ENCODE data around the gene TRIM26.
A peak's percentile ranks its signal among the peaks of the same experiment; 100 is the strongest.
"Not testable (repeated sequence)": the region's sequence is repeated elsewhere in the genome, so short reads cannot be mapped to it uniquely, and the experiment has no call there.

Gene TRIM26

DNA sequence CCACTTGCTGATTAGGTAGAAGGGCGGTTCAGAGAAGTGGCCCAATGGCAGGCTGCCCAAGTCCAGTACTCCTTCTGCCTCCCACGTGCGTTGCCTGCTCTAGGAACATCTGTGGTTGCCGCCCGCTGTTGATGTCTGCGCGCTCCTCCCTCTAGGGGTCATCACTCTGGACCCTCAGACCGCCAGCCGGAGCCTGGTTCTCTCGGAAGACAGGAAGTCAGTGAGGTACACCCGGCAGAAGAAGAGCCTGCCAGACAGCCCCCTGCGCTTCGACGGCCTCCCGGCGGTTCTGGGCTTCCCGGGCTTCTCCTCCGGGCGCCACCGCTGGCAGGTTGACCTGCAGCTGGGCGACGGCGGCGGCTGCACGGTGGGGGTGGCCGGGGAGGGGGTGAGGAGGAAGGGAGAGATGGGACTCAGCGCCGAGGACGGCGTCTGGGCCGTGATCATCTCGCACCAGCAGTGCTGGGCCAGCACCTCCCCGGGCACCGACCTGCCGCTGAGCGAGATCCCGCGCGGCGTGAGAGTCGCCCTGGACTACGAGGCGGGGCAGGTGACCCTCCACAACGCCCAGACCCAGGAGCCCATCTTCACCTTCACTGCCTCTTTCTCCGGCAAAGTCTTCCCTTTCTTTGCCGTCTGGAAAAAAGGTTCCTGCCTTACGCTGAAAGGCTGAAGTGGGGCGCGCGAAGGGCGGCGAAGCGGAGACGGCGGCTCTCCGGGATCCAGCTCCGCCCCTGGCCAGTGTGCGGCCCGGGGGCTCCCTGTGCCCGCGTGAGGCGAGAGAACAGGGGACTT lies 41.3 kb downstream of the TRIM26 start:
- no peak for DNase-seq

DNA sequence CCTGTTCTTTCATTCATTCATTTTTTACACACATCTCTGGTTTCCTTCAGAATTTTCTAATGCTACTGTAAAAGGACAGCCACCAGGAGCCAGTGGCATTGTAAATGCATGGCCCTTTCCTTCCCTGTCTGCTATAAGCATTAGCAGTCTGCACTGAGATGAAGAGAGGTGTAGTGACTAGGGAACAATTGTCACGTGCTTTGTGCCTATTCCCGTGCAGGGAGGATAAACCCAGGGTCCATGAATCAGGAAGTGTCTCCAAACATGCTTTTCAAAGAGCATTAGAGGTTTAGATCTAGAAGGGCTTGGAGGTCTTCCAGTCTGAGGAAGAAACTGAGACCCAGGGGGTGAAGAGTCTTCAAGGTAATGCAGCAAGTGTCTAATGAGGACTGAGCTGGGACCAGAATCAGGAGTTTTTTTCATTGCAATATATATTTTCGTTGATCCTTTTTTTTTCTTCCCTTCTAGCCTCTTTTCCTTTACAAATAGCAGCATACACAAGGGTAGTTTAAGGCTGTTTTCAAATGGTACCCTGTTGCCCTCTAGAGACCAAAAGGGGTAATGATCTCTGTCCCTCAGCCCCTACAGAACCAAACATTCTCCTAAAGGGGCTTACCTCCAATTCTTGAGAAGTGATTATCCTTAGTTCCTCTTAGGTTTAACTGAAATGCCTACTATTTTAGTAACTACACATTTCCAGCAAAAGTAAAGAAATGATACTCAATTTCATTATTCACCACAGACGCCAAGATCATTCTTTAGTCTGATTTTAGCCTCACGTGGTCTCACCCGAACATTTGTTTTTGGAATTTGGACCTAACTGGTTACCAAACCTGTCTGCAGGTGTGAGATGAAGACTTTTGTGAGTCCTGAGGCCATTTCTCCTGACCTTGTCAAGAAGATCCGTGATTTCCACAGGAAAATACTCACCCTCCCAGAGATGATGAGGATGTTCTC lies 43.3 kb downstream of the TRIM26 start:
- DNase-seq, result peak in 1 of 51 donors; percentile 21

- no peak for DNase-seq
Measured at GRCh38 chr6:30168741-30169140, 44.5 kb downstream of the TRIM26 start.

GRCh38 chr6:30167101-30167500 lies 46.1 kb downstream of the TRIM26 start:
- DNase-seq, result no peak

DNA sequence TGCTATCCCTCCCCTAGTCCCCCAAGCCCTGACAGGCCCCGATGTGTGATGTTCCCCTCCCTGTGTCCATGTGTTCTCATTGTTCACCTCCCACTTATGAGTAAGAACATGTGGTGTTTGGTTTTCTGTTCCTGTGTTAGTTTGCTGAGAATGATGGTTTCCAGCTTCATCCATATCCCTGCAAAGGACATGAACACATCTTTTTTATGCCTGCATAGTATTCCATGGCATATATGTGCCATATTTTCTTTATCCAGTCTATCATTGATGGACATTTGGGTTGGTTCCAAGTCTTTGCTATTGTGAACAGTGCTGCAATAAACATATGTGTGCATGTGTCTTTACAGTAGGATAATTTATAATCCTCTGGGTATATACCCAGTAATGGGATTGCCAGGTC lies 48.0 kb downstream of the TRIM26 start:
- DNase-seq, result not testable (repeated sequence)

DNA sequence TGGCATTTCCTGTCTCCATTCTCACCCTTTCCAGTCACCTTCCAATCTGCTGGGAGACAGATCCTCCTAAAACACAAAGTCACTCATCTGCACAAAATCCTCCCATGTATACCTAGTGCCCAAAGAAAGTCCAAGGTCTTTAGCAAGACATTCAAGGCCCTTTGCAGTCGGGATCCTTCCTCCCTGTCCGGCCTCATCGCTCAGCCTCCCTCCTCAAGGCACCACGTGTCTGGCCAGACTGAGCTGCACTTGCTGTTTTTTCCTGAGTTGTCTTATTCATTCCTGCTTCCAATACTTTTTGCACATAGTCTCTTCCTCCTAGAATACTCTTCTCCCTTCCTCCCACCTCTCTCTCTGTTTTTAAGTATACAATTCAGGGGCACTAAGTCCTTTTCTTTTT lies 48.5 kb downstream of the TRIM26 start:
- no peak for DNase-seq

DNA sequence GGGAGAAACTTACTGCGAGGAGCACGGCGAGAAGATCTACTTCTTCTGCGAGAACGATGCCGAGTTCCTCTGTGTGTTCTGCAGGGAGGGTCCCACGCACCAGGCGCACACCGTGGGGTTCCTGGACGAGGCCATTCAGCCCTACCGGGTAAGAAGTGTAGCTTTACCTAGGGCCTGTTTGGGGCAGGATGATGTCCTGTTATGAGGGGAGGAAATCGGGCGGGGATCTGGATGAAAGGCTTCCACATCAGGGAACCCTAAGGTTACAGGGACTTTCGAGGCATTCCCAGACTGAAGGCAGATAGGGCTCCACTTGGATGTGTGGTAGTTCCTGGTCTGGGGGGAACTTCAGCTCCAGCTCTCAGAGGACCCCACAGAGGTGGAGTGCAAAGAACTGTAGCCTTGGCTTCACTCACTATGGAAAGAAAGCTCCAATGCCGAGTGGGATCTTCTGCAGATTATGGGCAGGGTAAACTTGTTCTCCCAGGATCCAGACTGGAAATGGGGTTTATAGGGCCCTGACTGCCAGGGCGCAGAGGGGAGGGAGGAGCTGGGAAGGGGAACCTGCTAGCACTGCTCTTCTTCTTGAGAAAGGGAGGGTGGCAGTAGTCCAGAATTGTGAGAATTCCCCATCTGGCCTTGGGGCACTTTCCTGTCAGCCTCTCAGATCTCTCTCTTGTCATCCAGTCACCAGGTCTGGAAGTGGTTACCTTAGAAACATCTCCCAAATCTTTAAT lies 49.1 kb downstream of the TRIM26 start:
- no peak for DNase-seq

GRCh38 chr6:30163090-30163917 lies 49.9 kb downstream of the TRIM26 start, which contains the start of gene TRIM15:
Gene TRIM15, plus strand, starts transcription at chr6:30163546. Its CDS starts 139 bp downstream, at chr6:30163685.
- DNase-seq, result no peak

DNA sequence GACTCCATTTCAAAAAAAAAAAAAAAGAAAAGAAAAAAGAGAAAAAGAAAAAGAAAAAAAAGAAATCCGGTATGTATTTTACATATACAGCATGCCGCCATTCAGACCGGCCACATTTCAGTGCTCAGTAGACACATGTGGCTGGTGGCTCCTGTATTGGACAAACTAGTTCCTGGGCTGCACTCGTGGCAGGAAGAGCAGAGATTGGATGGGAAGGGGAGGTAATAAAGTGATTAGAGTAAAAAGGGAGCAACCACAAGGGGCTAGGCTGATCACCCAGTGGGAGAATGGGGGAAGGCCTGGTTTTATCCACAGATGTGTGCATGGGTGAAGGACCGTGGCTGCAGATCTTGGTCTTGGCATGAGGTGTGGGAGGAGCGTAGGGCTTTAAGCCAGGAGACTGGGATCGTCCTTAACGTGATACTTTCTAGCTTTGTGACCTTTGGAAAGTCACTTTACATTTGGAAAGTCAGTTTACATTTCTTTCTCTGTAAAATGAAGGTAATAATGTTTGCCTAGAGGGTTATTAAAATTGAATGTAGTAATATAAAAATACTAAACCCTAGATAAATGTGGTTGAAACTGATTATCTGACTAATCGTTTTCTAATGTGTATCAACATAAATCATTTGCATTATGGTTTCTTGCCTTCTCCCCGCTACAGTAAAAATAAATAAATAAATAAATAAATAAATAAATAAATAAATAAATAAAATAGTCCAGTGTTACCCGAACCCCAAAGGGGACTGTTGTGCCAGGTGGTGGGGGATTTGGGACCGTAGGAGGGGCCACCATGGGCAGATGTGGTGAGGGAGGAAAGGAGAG lies 50.7 kb downstream of the TRIM26 start:
- no peak for DNase-seq

DNA sequence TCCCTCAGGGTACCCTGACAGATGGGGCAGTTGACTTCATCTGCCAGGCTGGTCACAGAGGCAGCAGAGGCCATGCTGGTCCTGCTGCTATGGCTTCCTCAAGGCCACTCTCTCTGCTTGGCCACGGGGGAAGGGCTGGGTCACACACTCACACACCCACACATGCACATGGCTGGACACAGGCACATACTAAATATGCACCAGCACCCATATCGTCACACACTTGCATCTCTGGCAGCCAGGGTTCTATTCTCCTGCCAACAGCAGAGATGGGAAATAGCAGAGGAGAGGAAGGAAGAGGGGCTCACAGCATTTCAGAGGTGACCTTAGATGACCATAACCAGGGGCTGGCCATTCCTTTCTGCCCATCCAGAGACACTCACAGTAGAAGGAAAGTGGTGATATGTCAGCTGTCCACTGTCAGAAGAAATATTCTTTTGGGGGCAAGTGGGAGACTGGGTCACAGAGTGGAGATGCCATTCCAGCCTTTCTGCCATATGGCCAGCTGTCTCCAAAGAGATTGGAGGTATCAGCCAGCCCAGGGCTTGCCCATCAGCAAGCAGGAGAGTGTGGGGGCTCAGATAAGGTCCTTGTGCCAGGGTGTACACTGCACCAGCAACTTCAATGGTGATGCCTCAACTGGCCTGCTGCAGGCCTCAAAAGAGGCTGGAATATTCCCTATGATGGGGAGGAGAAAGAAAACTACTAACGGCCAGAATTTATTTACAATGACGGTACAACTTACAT lies 52.2 kb downstream of the TRIM26 start, which contains the start of gene TRIM10:
TRIM10 (minus strand) TSS at position 427 of the 747 bp plus-strand sequence; CDS start at position 74, 353 bp downstream.
- DNase-seq, result no peak

- no peak for DNase-seq
Measured at GRCh38 chr6:30160008-30160784, 53.0 kb downstream of the TRIM26 start.

GRCh38 chr6:30158475-30159040 lies 54.6 kb downstream of the TRIM26 start:
- no peak for DNase-seq

- DNase-seq, result no peak
Measured at GRCh38 chr6:30157999-30158398, 55.2 kb downstream of the TRIM26 start.

GRCh38 chr6:30157581-30157980 lies 55.6 kb downstream of the TRIM26 start:
- DNase-seq, result no peak

GRCh38 chr6:30156774-30157173 lies 56.4 kb downstream of the TRIM26 start:
- no peak for DNase-seq

- no peak for DNase-seq
Measured at GRCh38 chr6:30156262-30156599, 57.0 kb downstream of the TRIM26 start.

DNA sequence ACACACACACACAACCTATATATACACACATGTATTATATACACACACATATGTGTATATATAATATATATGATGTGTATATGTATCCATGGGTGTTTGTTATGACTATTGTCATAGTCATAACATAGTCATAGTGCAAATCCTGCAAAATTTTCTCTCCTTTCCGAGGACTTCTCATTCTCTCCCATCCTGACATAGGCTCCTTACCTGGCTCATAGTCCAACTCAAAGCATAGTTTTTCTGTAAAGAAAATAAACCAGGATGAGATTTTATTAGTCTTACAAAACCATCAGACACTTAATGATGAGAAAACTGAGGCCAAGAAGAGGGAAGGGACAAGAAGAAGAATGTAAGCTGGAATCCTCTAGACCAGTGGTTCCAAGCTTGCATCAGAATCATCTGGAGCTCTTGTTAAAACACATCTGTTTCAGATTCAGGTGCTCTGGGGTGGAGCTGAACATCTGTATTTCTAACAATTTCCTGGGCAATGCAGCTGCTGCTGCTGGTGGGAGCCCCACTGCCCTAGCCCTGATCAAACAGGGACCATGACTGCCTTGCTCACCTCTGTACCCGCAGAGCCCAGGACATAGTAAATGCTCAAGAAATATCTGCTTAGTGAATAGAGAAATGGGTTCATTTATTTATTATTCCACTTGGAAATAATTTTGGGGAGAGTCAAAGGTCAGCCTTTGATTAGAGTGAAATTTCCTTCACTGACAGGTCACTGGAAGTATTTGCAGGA lies 57.5 kb downstream of the TRIM26 start:
- no peak for DNase-seq
